Activated T-cell treated with anti-CD3 and anti-CD28 coated beads, Interleukin-2, amount 50 U/mL, for 48 hours (primary cell): Measurements from ENCODE around the gene CENPT.
A peak's percentile ranks its signal among the peaks of the same experiment; 100 is the strongest.

Experiments
- DNase-seq, 2 experiments: peaks; one replicate each; pipeline ENCODE4 v3.0.0-alpha.2; 2020

The CENPT gene

GRCh38 chr16:67805718-67806427 lies 41.6 kb downstream of the CENPT start:
- peak in 1 of 2 experiments; percentile 30 for DNase-seq

DNA sequence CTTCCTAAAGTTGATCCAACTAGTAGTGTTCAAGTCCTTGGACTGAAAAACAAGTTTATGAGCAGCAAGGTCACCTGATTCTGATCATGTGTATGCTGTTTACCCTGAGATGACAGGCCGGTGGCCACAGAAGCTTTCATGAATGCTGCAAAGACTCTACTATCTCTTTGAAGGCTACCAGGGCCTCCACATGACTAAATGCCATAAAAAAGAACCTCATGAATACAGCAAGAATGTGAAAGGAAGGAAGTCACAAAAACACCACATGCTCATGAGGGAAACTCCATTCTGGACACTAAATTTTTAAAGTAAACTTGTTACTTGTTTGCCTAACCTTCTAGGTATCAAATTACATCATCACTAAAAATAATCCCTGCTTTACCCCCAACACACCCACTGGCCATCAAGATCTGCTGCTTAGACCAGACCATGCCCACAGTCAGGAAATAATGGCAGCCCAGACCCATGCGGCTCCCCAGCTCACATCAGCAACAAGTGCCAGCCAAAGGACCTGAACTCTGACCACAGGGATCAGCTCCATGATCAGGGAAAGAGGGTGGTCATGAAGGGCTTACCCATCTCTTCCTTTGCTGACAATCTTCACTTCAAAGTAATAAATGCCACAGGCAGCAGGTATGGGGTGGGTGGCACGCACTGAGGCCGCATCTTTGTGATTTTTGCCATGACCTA lies 42.5 kb downstream of the CENPT start:
- no peak for DNase-seq

- DNase-seq: no peak
Measured at GRCh38 chr16:67803894-67804293, 43.6 kb downstream of the CENPT start.

- DNase-seq: peak in 1 of 2 experiments; percentile 38
Measured at GRCh38 chr16:67801883-67802282, 45.6 kb downstream of the CENPT start.

- DNase-seq: no peak
Measured at GRCh38 chr16:67801241-67801640, 46.3 kb downstream of the CENPT start.

- DNase-seq: no peak
Measured at GRCh38 chr16:67800338-67800926, 47.1 kb downstream of the CENPT start.

DNA sequence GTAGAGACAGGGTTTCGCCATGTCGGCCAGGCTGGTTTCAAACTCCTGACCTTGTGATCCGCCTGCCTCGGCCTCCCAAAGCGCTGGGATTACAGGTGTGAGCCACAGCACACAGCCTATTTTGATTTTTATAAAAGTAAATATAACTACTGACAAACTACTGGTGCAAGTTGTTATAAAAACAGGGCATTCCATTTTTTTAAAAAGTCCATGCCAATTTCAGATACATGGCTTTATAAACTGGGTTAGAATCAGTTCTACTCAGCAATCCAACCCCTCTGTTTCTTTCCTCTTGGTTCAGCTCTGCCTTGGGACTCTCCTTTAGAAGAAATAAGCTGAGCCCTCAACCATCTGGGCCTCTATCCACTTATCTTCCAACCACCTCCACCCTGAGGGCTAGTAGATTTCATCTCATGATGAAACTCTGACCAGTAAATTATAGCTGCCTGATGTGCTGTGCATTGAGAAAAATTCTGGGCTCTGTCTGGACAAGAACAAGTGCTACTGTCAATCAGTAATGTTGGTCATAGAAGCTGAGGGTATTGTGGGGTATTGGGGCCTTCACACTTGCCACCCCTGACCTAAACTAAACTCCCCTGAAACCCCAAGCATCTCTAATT lies 51.3 kb downstream of the CENPT start:
- DNase-seq: no peak

- DNase-seq: no peak
Measured at GRCh38 chr16:67790071-67790470, 57.4 kb downstream of the CENPT start.

DNA sequence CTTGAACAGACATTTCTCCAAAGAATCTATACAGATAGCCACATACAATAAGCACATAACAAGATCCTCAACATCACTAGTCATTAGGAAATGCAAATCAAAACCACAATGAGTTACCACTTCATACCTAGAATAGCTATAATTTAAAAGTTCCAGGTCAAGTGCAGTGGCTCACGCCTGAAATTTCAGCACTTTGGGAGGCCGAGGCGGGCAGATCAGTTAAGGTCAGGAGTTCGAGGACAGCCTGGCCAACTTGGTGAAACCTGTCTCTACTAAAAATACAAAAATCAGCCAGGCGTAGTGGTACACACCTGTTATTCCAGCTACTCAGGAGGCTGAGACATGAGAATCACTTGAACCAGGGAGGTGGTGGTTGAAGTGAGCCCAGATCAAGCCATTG lies 61.0 kb downstream of the CENPT start:
- no peak for DNase-seq

- DNase-seq: no peak
Measured at GRCh38 chr16:67783353-67783725, 64.2 kb downstream of the CENPT start.

- DNase-seq: no peak
Measured at GRCh38 chr16:67782567-67783352, 64.7 kb downstream of the CENPT start.

- DNase-seq: peak in 1 of 2 experiments; percentile 23
Measured at GRCh38 chr16:67781565-67781921, 66.0 kb downstream of the CENPT start.

DNA sequence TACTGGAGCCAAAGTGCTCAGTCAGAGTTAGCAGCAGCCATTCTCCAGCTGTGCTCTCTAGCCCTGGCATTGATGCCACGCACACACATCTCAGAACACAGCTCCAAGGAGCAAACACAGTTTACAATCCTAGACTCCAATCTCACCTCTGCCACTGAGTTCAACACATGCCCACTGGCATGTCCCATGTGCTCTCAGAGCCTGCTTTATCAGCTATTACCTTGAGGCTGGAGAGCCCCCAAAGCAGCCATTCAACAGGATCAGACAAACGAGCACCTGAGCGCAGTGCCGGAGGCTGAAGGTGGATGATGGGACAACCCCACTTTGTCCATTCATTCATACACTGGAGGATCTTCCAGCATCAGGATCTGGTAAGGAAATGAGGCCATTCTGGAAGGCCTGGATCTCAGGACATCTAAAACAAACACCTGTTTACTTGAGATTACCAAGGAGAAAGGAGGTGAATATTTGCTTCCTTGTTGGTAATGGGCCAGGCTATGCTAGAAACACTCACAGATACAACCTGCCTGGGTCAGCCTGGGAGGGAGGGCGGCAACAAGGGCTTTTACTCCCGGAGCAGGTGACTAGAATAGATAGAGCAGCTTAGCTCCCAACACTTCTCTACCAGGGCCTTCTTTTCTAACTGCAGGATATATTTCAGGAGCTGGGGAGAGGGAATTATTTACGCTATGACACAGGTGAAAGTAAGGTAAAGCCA lies 66.5 kb downstream of the CENPT start:
- no peak for DNase-seq

DNA sequence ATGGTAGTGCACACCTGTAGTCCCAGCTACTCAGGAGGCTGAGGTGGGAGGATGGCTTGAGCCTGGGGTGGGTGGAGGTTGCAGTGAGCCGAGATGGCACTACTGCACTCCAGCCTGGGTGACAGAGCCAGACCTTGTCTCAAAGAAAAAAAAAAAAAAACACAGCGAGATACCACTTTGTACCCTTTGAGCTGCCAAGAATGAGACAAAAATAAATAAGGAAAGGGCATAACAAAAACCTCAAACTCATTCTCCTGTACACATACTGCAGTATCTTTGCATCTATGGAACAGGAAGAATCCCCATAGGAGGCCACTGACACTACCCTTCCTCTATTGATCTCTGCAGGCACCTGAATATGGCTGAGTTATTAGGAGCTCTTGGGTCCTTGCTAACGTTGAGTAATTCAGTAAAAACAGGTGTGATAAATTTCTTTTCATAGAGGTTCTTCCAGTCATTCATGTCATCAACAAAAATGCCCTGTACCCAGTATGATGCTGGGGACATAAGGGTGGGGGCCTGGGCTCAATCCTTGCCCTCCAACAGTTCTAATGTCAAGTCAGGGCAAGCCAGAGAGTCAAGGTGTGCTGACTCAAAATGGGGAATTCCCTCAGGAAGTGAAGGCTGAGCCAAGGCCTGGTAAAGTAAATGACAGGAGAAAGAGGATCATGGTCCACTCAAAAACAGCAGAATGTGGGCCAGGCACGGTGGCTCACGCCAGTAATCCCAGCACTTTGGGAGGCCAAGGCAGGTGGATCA lies 68.1 kb downstream of the CENPT start:
- DNase-seq: no peak
